A549 (cell line): Measurements from ENCODE around the gene INTS6. TPM values are rescaled to one million over a fixed set of nuclear protein-coding genes. Genes with fewer than 3 reads are reported as not detected.

Experiments used
- ATAC-seq, 2 experiments: fragments of 200-7000 bp in 1 of 2; fragments of >200 bp in 1 of 2; cut with Nextera tagmentation in 1 of 2; cut with Tn5 transposase in 1 of 2; 3 replicates each; pipeline versions ENCODE4 v1.8.0 to v1.9.1; 2018 to 2020; ENCODE audit warnings: mild to moderate bottlenecking in 1 of 2, moderate library complexity in 1 of 2
- CTCF ChIA-PET: fragments of 300-600 bp; sonication (Branson Sonifier 250); formaldehyde crosslinking; extraction: SDS; loops from one replicate; lab custom pipeline; 2021; ENCODE audit warnings: antibody characterized with exemption, inconsistent platforms; lab: Yijun Ruan, JAX
- POLR2A ChIA-PET: fragments of 350-600 bp; formaldehyde crosslinking; extraction: SDS; loops from one replicate; lab custom pipeline; 2021; ENCODE audit warnings: antibody characterized with exemption, inconsistent platforms; lab: Yijun Ruan, JAX
- DNase-seq, 2 experiments: peaks; one replicate each; pipeline versions ENCODE4 v3.0.0 to v3.0.0-alpha.2; 2011 to 2016; ENCODE audit warnings: low read depth in 1 of 2, low spot score in 1 of 2
- FAIRE-seq: peaks from 2 replicates; lab custom pipeline; 2011; peaks lifted over from hg19 to GRCh38; lab: Jason Lieb, UNC
- H3K27ac ChIP-seq, 2 experiments: fragments of >200 bp; sonication (Bioruptor Twin); formaldehyde crosslinking; 3 replicates each; pipeline ENCODE4 v1.5.1; 2016 to 2017
- H3K4me1 ChIP-seq: fragments of >200 bp; sonication (Bioruptor Twin); formaldehyde crosslinking; 3 replicates; pipeline ENCODE4 v1.6.1; 2016
- H3K4me2 ChIP-seq: fragments of >200 bp; sonication (Bioruptor Twin); formaldehyde crosslinking; 3 replicates; pipeline ENCODE4 v1.6.1; 2016
- H3K4me3 ChIP-seq: fragments of >200 bp; sonication (Bioruptor Twin); formaldehyde crosslinking; 3 replicates; pipeline ENCODE4 v1.5.1; 2016
- H3K9me3 ChIP-seq: fragments of >200 bp; sonication (Bioruptor Twin); formaldehyde crosslinking; 3 replicates; pipeline ENCODE4 v1.6.1; 2016
- ATOH8 ChIP-seq: fragments of 250-450 bp; sonication (Bioruptor Pico); IDR thresholded peaks from 2 replicates; pipeline ENCODE4 v1.5.0; 2020; ENCODE audit warnings: low read depth, mild to moderate bottlenecking, moderate library complexity
- BCL3 ChIP-seq: fragments of >200 bp; sonication (Bioruptor Twin); formaldehyde crosslinking; IDR thresholded peaks from 3 replicates; pipeline ENCODE4 v1.6.1; 2016
- E2F6 ChIP-seq: IDR thresholded peaks from 2 replicates; pipeline ENCODE4 v1.6.1; 2012; ENCODE audit warnings: low read depth, borderline replicate concordance
- EHF ChIP-seq: fragments of 250-450 bp; sonication (Bioruptor Pico); IDR thresholded peaks from 2 replicates; pipeline ENCODE4 v1.5.0; 2020; ENCODE audit warnings: mild to moderate bottlenecking
- ELK1 ChIP-seq: fragments of 150-350 bp; IDR thresholded peaks from 2 replicates; pipeline ENCODE4 v1.6.1; 2014; ENCODE audit warnings: low read depth, mild to moderate bottlenecking, low read length
- HDAC2 ChIP-seq: fragments of 200-600 bp; sonication (generic); IDR thresholded peaks from 2 replicates; pipeline ENCODE4 v1.6.1; 2016
- HES2 ChIP-seq: fragments of >200 bp; sonication (Bioruptor Twin); formaldehyde crosslinking; IDR thresholded peaks from 2 replicates; pipeline ENCODE4 v1.6.1; 2016
- HMGXB4 ChIP-seq: fragments of 250-450 bp; sonication (Bioruptor Pico); IDR thresholded peaks from 2 replicates; pipeline ENCODE4 v1.5.0; 2021; ENCODE audit warnings: mild to moderate bottlenecking, moderate library complexity, borderline replicate concordance
- KDM1A ChIP-seq: fragments of 200-600 bp; sonication (generic); IDR thresholded peaks from 2 replicates; pipeline ENCODE4 v1.6.1; 2016; ENCODE audit warnings: low read depth, mild to moderate bottlenecking
- MAFK ChIP-seq: fragments of 450-650 bp; IDR thresholded peaks from 2 replicates; pipeline ENCODE4 v1.6.1; 2014; ENCODE audit not compliant: partially characterized antibody
- MYC ChIP-seq: IDR thresholded peaks from 2 replicates; pipeline ENCODE4 v1.6.1; 2012; ENCODE audit warnings: mild to moderate bottlenecking, inconsistent platforms, low read length, improper control_type of control experiment, borderline replicate concordance
- NR3C1 ChIP-seq: fragments of >200 bp; sonication (Bioruptor Twin); formaldehyde crosslinking; IDR thresholded peaks from 3 replicates; pipeline ENCODE4 v1.6.1; 2017
- PBX3 ChIP-seq: IDR thresholded peaks from 2 replicates; pipeline ENCODE4 v1.6.1; 2012
- RCOR1 ChIP-seq: fragments of 150-350 bp; IDR thresholded peaks from 2 replicates; pipeline ENCODE4 v1.6.1; 2014; ENCODE audit warnings: antibody characterized with exemption, low read length, low read depth
- SMC3 ChIP-seq: fragments of >200 bp; sonication (Bioruptor Twin); formaldehyde crosslinking; IDR thresholded peaks from 3 replicates; pipeline ENCODE4 v1.6.1; 2018; ENCODE audit warnings: inconsistent platforms
- TFCP2L1 ChIP-seq: fragments of 250-450 bp; sonication (Bioruptor Pico); IDR thresholded peaks from 2 replicates; pipeline ENCODE4 v1.5.0; 2021; ENCODE audit warnings: mild to moderate bottlenecking
- TP53 ChIP-seq: fragments of 250-450 bp; sonication (Bioruptor Pico); IDR thresholded peaks from 2 replicates; pipeline ENCODE4 v1.5.0; 2021; ENCODE audit warnings: mild to moderate bottlenecking, moderate library complexity
- WGBS: methylation state at CpG from one replicate; pipeline ENCODE4 v1.1.6; 2017; ENCODE audit errors: missing lambda C conversion rate; 5-methylcytosine and 5-hydroxymethylcytosine counted together
- polyA plus RNA-seq, 4 experiments: library from polyadenylated mRNA; depleted of rRNA in 3 of 4; stranded (reverse); fragments of >200 nt; fragmentation: RNase III in 1 of 4; extraction: RNeasy Plus Mini Kit Qiagen cat#74134 plus additional on column Dnase treatment in 1 of 4; gene quantifications; 2 replicates in 3 of 4; 3 replicates in 1 of 4; pipeline ENCODE4 v1.2.3, GENCODE V29; 2011 to 2017

INTS6 gene
- polyA plus RNA-seq, 2 of the 4 experiments (the other 2 are of a cell fraction) = 11.5 to 37.1 TPM

GRCh38 chr13:51432576-51432975 lies 20.3 kb downstream of the INTS6 start:
- WGBS = 85% methylated on average over 2 of the region's 2 CpGs
- ChIA-PET CTCF (interaction anchor here (0.9 to 4.2 kb wide), 5 partner anchors 202 to 365 kb away, joined by 3 to 35 read pairs (median 3); no protein-coding TSS in a partner anchor), POLR2A (no interaction called here)
- Histone ChIP-seq H3K4me1 (peaks cover 11% of the 10 kb centered on the region; the same call in 2 of the 3 replicates), H3K4me3 (no peak overlapping the region), H3K4me2 (no peak overlapping the region), H3K9me3 (no peaks in the 10 kb centered on the region), H3K27ac (no peak overlapping the region)
- DNase-seq (no peak), ATAC-seq (no peak), FAIRE-seq (no peak)
- no peak for TF ChIP-seq SMC3
- TF ChIP-seq HES2 = no peak
- no peak for TF ChIP-seq E2F6
- TF ChIP-seq BCL3 = no peak
- TF ChIP-seq PBX3 = no peak
- no peak for TF ChIP-seq MYC
- TF ChIP-seq TP53 (CRISPR knock-in tag) = no peak
- TF ChIP-seq RCOR1 = no peak
- no peak for TF ChIP-seq NR3C1
- no peak for TF ChIP-seq ELK1
- TF ChIP-seq HDAC2 = no peak
- no peak for TF ChIP-seq ATOH8
- no peak for TF ChIP-seq HMGXB4 (CRISPR knock-in tag)
- no peak for TF ChIP-seq MAFK
- TF ChIP-seq EHF (CRISPR knock-in tag) = no peak
- TF ChIP-seq KDM1A = no peak

GRCh38 chr13:51426982-51427381 lies 25.9 kb downstream of the INTS6 start:
- ChIA-PET POLR2A (no interaction called here), CTCF (no interaction called here)
- Histone ChIP-seq H3K4me1 (0 out of 3 replicates have a peak, but pooled peaks cover 4% of the 10 kb centered on the region), H3K4me3 (no peak overlapping the region), H3K4me2 (no peak overlapping the region), H3K9me3 (no peaks in the 10 kb centered on the region), H3K27ac (no peak overlapping the region)
- TF ChIP-seq TFCP2L1 (CRISPR knock-in tag) = no peak
- DNase-seq (no peak), FAIRE-seq (no peak), ATAC-seq (no peak)
